Measurements from ENCODE around the gene RIT2. TPM values are rescaled to one million over a fixed set of nuclear protein-coding genes. Genes with fewer than 3 reads are reported as not detected.

The RIT2 gene
- total and polyA plus RNA-seq, 4 donors: not detected

DNA sequence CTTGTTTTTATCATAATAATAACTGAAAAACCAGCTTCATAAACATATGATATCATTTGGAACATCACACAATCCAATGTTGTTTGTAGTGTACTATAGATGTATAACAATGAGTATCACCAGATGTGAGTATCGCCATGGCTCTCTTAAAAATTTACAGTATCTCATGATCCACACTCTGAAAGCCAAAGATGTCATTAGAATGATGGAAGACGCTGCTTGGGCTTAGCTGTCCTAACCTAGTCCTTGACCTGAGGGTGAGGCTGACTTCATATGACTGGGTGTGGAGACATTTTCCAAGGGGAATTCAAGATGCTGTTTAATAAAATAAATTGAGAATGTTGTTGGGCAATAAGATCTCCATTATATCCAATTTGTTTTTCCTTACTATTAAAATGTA is 242.6 kb downstream of the RIT2 start:
- DNase-seq (peak in 2 of 3 donors; percentile 8 to 12), ATAC-seq (ENCODE audit: insufficient read depth, low FRiP score) (no peak)
- no peak overlapping the region for H3K4me3 ChIP-seq
- H3K36me3 ChIP-seq (ENCODE audit: control insufficient read depth in 4 of 4, insufficient read depth in 4 of 4, low read length in 4 of 4): no peaks in the 10 kb centered on the region
- TF ChIP-seq, protein P1, sequence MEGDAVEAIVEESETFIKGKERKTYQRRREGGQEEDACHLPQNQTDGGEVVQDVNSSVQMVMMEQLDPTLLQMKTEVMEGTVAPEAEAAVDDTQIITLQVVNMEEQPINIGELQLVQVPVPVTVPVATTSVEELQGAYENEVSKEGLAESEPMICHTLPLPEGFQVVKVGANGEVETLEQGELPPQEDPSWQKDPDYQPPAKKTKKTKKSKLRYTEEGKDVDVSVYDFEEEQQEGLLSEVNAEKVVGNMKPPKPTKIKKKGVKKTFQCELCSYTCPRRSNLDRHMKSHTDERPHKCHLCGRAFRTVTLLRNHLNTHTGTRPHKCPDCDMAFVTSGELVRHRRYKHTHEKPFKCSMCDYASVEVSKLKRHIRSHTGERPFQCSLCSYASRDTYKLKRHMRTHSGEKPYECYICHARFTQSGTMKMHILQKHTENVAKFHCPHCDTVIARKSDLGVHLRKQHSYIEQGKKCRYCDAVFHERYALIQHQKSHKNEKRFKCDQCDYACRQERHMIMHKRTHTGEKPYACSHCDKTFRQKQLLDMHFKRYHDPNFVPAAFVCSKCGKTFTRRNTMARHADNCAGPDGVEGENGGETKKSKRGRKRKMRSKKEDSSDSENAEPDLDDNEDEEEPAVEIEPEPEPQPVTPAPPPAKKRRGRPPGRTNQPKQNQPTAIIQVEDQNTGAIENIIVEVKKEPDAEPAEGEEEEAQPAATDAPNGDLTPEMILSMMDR (IDR thresholded peaks at IDR 0.05; ENCODE audit: control extremely low read depth, extremely low read depth): no peak
- no peaks in the 10 kb centered on the region for H3K9me3 ChIP-seq (ENCODE audit: control insufficient read depth in 4 of 4, insufficient read depth in 3 of 4, low read length in 3 of 4)
- H3K9ac ChIP-seq (ENCODE audit: insufficient read depth in 1 of 2, low read length in 2 of 2): no peak overlapping the region
- no peak overlapping the region for H3K27ac ChIP-seq (ENCODE audit: low read depth in 1 of 2, low read length in 1 of 2)
- H3K27me3 ChIP-seq (ENCODE audit: control insufficient read depth in 3 of 3, insufficient read depth in 3 of 3, low read length in 2 of 3): no peaks in the 10 kb centered on the region
- 78 to 87% methylated on average over 2 of the region's 2 CpGs for WGBS, 2 donors
- H3K4me1 ChIP-seq (ENCODE audit: control insufficient read depth in 5 of 5, insufficient read depth in 5 of 5, low read length in 5 of 5): no peaks in the 10 kb centered on the region

DNA sequence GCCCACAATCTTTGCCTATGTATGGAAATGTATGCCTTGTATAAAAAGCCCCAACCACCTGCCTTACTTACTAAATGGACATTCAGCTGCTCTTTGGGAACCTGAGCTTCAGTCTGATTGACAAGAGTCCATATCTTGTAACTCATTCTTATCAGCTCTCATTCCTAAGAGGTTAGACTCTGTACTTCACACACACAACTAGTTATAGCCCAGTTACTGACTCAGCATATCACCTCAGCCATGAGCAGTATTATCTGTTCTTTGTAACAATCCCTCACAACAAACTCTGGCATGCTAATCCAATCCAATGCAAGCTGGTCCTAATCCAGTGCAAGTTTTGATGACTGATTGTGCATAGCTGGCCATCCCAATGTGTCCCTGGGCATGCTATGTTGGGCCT is 250.6 kb downstream of the RIT2 start:
- no peak for DNase-seq
- Histone ChIP-seq H3K27ac (ENCODE audit: low read depth in 1 of 2, low read length in 1 of 2) (no peak overlapping the region), H3K4me1 (ENCODE audit: control insufficient read depth in 5 of 5, insufficient read depth in 5 of 5, low read length in 5 of 5) (no peaks in the 10 kb centered on the region), H3K9ac (ENCODE audit: insufficient read depth in 1 of 2, low read length in 2 of 2) (no peak overlapping the region), H3K27me3 (ENCODE audit: control insufficient read depth in 3 of 3, insufficient read depth in 3 of 3, low read length in 2 of 3) (no peaks in the 10 kb centered on the region), H3K4me3 (no peak overlapping the region), H3K9me3 (ENCODE audit: control insufficient read depth in 4 of 4, insufficient read depth in 3 of 4, low read length in 3 of 4) (no peaks in the 10 kb centered on the region), H3K36me3 (ENCODE audit: control insufficient read depth in 4 of 4, insufficient read depth in 4 of 4, low read length in 4 of 4) (no peaks in the 10 kb centered on the region)
- TF ChIP-seq, protein P1 (IDR thresholded peaks at IDR 0.05; ENCODE audit: control extremely low read depth, extremely low read depth): no peak
- ATAC-seq (ENCODE audit: insufficient read depth, low FRiP score): no peak

DNA sequence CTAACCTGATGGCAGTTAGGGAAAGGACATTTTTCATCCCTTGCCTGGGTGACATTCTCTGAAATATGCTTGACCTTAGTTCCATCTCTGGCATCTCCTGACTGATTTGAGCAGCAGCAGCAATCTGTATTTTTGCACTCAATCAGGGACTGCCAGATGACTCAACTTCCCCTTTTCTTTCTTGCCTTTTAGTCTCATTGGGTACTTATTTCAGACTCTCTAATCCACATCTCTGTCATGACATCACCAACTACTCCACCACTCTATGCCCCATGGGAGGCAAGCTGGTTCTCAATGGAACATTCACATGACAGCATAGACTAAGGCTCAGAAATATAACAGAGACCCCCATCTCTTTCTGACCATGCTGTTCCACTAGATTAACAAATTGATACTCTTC is 254.2 kb downstream of the RIT2 start:
- Histone ChIP-seq H3K9ac (ENCODE audit: insufficient read depth in 1 of 2, low read length in 2 of 2) (no peak overlapping the region), H3K9me3 (ENCODE audit: control insufficient read depth in 4 of 4, insufficient read depth in 3 of 4, low read length in 3 of 4) (no peaks in the 10 kb centered on the region), H3K27me3 (ENCODE audit: control insufficient read depth in 3 of 3, insufficient read depth in 3 of 3, low read length in 2 of 3) (no peaks in the 10 kb centered on the region), H3K4me1 (ENCODE audit: control insufficient read depth in 5 of 5, insufficient read depth in 5 of 5, low read length in 5 of 5) (no peaks in the 10 kb centered on the region), H3K36me3 (ENCODE audit: control insufficient read depth in 4 of 4, insufficient read depth in 4 of 4, low read length in 4 of 4) (no peaks in the 10 kb centered on the region), H3K4me3 (no peak overlapping the region), H3K27ac (ENCODE audit: low read depth in 1 of 2, low read length in 1 of 2) (no peak overlapping the region)
- ATAC-seq (ENCODE audit: insufficient read depth, low FRiP score) (no peak), DNase-seq (no peak)
- TF ChIP-seq, protein P1 (IDR thresholded peaks at IDR 0.05; ENCODE audit: control extremely low read depth, extremely low read depth): no peak

DNA sequence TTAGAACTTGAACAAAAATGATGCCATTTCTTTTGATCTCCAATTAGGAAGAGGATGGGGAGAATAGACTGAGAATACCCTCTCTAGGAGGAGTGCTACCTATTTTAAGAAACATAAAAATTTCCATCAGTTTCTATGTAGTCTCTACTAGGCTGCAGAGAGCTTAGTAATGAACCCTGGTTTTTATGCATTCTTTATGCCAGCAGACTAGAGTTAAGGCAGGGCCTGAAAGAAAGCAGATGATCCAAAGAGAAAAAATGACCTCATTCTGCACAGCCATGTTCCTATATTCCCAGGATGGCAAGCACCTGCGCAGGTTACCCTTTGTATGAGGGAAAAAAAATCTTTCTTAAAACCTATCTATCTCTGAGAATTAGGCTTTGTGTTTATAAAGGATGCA is 254.9 kb downstream of the RIT2 start:
- Histone ChIP-seq H3K36me3 (ENCODE audit: control insufficient read depth in 4 of 4, insufficient read depth in 4 of 4, low read length in 4 of 4) (no peaks in the 10 kb centered on the region), H3K27ac (ENCODE audit: low read depth in 1 of 2, low read length in 1 of 2) (no peak overlapping the region), H3K9me3 (ENCODE audit: control insufficient read depth in 4 of 4, insufficient read depth in 3 of 4, low read length in 3 of 4) (no peaks in the 10 kb centered on the region), H3K4me1 (ENCODE audit: control insufficient read depth in 5 of 5, insufficient read depth in 5 of 5, low read length in 5 of 5) (no peaks in the 10 kb centered on the region), H3K9ac (ENCODE audit: insufficient read depth in 1 of 2, low read length in 2 of 2) (no peak overlapping the region), H3K4me3 (no peak overlapping the region), H3K27me3 (ENCODE audit: control insufficient read depth in 3 of 3, insufficient read depth in 3 of 3, low read length in 2 of 3) (no peaks in the 10 kb centered on the region)
- 95 to 99% methylated on average over 1 of the region's 1 CpG for WGBS, 2 donors
- ATAC-seq (ENCODE audit: insufficient read depth, low FRiP score) (no peak), DNase-seq (no peak)
- TF ChIP-seq, protein P1 (IDR thresholded peaks at IDR 0.05; ENCODE audit: control extremely low read depth, extremely low read depth): no peak

Data from lung (tissue), 12 donors.